Suprapubic skin (tissue), 4 donors: ENCODE measurements around the gene SLC25A31. TPM values are rescaled to one million over a fixed set of nuclear protein-coding genes. Genes with fewer than 3 reads are reported as not detected.

Experiments
- DNase-seq, 2 donors: peaks; one replicate each; pipeline ENCODE4 v3.0.0-alpha.2; 2019; ENCODE audit warnings: low spot score in 2 of 2
- H3K27ac ChIP-seq: fragments of 200-600 bp; sonication (generic); one replicate; pipeline ENCODE4 v1.5.1; 2019
- H3K27me3 ChIP-seq: fragments of 200-600 bp; sonication (generic); one replicate; pipeline ENCODE4 v1.5.1; 2019
- H3K36me3 ChIP-seq: fragments of 200-600 bp; sonication (generic); one replicate; pipeline ENCODE4 v1.5.1; 2019
- H3K4me1 ChIP-seq: fragments of 200-600 bp; sonication (generic); one replicate; pipeline ENCODE4 v1.5.1; 2019
- H3K4me3 ChIP-seq: fragments of 200-600 bp; sonication (generic); one replicate; pipeline ENCODE4 v1.5.1; 2019; ENCODE audit warnings: mild to moderate bottlenecking
- H3K9me3 ChIP-seq: fragments of 200-600 bp; sonication (generic); one replicate; pipeline ENCODE4 v1.5.1; 2019
- EP300 ChIP-seq: sonication (generic); formaldehyde crosslinking; IDR thresholded peaks from one replicate; pipeline ENCODE4 v1.6.1; 2017; ENCODE audit warnings: antibody characterized with exemption
- POLR2A ChIP-seq, 2 donors: fragments of 450-650 bp; IDR thresholded peaks; one replicate each; pipeline ENCODE4 v1.6.1; 2017; ENCODE audit warnings: antibody characterized with exemption in 2 of 2, mild to moderate bottlenecking in 2 of 2, moderate library complexity in 2 of 2
- POLR2AphosphoS5 ChIP-seq, 3 donors: sonication (generic); formaldehyde crosslinking; IDR thresholded peaks; one replicate each; pipeline ENCODE4 v1.6.1; 2017; ENCODE audit warnings: antibody characterized with exemption in 3 of 3
- WGBS: methylation state at CpG from one replicate; pipeline ENCODE4 v1.1.5; 2018; 5-methylcytosine and 5-hydroxymethylcytosine counted together
- total RNA-seq, 4 donors: library from RNA; depleted of rRNA; stranded (reverse); fragments of >200 nt; gene quantifications; one replicate each; pipeline ENCODE4 v1.1.0, GENCODE V29; 2016
- TF ChIP-seq, protein P1 (sequence below), 2 donors: fragments of 200-600 bp in 1 of 2; fragments of 450-650 bp in 1 of 2; sonication (generic) in 1 of 2; IDR thresholded peaks; one replicate each; pipeline ENCODE4 v1.5.1; 2016 to 2019; ENCODE audit warnings: antibody characterized with exemption in 2 of 2, mild to moderate bottlenecking in 1 of 2, moderate library complexity in 1 of 2

SLC25A31 gene
- total RNA-seq, 4 donors from 2014 or later = not detected

DNA sequence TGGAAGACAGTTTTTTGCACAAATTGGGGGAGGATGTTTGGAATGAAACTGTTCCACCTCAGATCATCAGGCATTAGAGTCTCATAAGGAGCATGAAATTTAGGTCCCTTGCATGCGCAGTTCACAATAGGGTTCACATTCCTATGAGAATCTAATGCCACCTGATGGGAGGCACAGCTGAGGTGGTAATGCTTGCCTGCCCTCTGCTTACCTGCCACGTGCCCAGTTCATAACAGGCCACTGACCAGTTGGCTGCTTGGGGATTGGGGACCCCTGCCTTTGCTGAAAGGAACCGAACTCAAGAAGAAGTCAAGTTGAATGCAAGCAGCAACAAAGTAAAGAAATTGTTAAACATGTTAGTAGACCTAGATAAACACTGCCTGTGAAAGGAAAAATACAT is 47.3 kb downstream of the SLC25A31 start:
- Histone ChIP-seq H3K9me3 (no peaks in the 10 kb centered on the region), H3K4me3 (no peak overlapping the region), H3K27me3 (no peaks in the 10 kb centered on the region), H3K27ac (no peak overlapping the region), H3K36me3 (no peaks in the 10 kb centered on the region), H3K4me1 (peaks cover 7% of the 10 kb centered on the region)
- no peak for TF ChIP-seq EP300
- TF ChIP-seq POLR2A (IDR thresholded peaks at IDR 0.05) = no peak
- no peak for TF ChIP-seq POLR2AphosphoS5 (IDR thresholded peaks at IDR 0.05)
- TF ChIP-seq, protein P1, sequence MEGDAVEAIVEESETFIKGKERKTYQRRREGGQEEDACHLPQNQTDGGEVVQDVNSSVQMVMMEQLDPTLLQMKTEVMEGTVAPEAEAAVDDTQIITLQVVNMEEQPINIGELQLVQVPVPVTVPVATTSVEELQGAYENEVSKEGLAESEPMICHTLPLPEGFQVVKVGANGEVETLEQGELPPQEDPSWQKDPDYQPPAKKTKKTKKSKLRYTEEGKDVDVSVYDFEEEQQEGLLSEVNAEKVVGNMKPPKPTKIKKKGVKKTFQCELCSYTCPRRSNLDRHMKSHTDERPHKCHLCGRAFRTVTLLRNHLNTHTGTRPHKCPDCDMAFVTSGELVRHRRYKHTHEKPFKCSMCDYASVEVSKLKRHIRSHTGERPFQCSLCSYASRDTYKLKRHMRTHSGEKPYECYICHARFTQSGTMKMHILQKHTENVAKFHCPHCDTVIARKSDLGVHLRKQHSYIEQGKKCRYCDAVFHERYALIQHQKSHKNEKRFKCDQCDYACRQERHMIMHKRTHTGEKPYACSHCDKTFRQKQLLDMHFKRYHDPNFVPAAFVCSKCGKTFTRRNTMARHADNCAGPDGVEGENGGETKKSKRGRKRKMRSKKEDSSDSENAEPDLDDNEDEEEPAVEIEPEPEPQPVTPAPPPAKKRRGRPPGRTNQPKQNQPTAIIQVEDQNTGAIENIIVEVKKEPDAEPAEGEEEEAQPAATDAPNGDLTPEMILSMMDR (IDR thresholded peaks at IDR 0.05) = no peak
- WGBS = 80% methylated on average over 3 of the region's 3 CpGs
- DNase-seq = no peak

DNA sequence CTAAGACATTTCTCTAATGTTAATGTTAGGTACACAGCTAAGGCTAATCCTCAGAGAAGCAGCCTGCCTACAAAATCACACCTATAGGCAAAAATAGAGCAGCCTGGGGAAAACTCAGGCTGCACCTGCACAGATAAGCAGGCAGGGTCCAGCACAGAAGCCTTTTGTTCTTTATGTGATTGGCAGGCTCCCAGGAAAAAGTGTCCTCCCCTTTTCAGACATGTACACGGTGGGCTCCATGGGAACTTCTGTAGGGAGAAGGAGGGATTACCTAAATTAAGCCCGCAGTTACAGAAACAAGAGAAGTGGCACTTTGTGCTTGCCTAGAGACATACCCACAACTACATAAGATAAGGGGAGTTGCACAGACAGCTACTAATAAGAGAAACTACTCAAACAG is 47.9 kb downstream of the SLC25A31 start:
- peaks cover 7% of the 10 kb centered on the region for H3K4me1 ChIP-seq
- no peak overlapping the region for H3K4me3 ChIP-seq
- no peak for DNase-seq
- no peak overlapping the region for H3K27ac ChIP-seq
- no peaks in the 10 kb centered on the region for H3K9me3 ChIP-seq
- H3K27me3 ChIP-seq = no peaks in the 10 kb centered on the region
- no peaks in the 10 kb centered on the region for H3K36me3 ChIP-seq
- TF ChIP-seq POLR2A (IDR thresholded peaks at IDR 0.05) = no peak
- WGBS = 56% methylated on average over 2 of the region's 2 CpGs

DNA sequence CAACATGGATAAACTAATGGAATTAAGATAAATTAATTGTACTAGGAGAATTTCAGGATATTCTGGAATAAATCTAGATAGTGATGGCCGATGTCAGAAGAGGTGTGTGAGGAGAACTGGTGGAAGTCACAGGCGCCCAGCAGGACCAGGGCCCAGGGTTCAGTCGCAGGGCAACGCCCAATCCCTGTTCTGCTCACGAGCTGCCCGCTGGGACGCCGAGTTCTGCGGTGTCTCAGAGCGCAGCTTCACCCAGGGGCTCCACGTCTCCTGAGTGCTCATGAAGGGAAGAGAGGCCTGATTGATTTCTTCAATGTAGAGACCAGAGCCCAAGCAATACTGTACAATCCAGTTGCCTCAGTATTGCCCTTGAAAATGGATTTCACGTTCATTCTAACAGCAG is 50.4 kb downstream of the SLC25A31 start:
- H3K9me3 ChIP-seq = no peaks in the 10 kb centered on the region
- H3K36me3 ChIP-seq = no peaks in the 10 kb centered on the region
- no peaks in the 10 kb centered on the region for H3K27me3 ChIP-seq
- TF ChIP-seq EP300 = no peak
- TF ChIP-seq, protein P1 (IDR thresholded peaks at IDR 0.05) = no peak
- no peak for TF ChIP-seq POLR2A (IDR thresholded peaks at IDR 0.05)
- TF ChIP-seq POLR2AphosphoS5 (IDR thresholded peaks at IDR 0.05) = no peak
- no peak overlapping the region for H3K4me3 ChIP-seq
- H3K27ac ChIP-seq = no peak overlapping the region
- H3K4me1 ChIP-seq = peaks cover 10% of the 10 kb centered on the region
- 90% methylated on average over 12 of the region's 12 CpGs for WGBS
- no peak for DNase-seq

DNA sequence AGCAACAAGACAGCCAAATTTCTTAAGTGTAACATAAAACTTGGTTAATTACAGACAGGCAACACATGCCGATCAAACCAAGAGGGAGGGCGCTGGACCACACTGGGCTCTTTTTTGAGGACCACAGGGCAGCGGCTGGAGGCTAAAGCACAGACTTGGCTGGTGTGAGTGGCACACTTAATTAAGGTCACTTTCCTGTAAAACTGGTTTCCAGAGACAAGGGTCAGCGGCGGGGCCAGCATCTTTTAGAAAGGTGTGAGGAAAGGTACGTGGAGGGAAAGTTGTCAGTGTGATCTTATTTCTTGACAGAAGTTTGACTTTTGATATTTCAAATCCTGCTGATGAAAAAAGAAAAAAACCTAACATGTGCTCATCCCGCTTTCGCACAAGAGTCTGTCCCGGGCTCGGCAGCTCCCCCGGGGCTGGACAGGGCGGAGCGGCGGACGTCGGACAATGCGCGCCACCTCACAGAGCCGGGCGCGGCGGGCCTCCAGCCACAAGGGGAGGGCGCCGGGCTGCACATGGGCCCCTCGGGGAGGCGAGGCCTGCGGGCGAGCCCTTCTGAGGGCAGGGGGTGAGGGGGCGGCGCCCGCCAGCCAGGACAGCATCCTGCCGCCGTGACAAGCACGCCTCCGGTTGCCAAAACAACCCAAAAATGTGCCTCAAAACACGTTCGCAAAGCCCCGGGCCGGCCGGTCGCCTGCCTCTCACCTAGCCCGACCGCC is 51.3 kb downstream of the SLC25A31 start:
- no peak for TF ChIP-seq EP300
- no peak for TF ChIP-seq POLR2AphosphoS5 (IDR thresholded peaks at IDR 0.05)
- TF ChIP-seq, protein P1 (IDR thresholded peaks at IDR 0.05) = no peak
- no peak for TF ChIP-seq POLR2A (IDR thresholded peaks at IDR 0.05)
- DNase-seq = peak; percentile 59 to 88
- WGBS = 17% methylated on average over 29 of the region's 43 CpGs
- H3K36me3 ChIP-seq = no peaks in the 10 kb centered on the region
- peak overlapping the region; percentile 81 for H3K27ac ChIP-seq
- H3K27me3 ChIP-seq = no peaks in the 10 kb centered on the region
- no peaks in the 10 kb centered on the region for H3K9me3 ChIP-seq
- peaks cover 10% of the 10 kb centered on the region for H3K4me1 ChIP-seq
- peak overlapping the region; percentile 89 for H3K4me3 ChIP-seq

DNA sequence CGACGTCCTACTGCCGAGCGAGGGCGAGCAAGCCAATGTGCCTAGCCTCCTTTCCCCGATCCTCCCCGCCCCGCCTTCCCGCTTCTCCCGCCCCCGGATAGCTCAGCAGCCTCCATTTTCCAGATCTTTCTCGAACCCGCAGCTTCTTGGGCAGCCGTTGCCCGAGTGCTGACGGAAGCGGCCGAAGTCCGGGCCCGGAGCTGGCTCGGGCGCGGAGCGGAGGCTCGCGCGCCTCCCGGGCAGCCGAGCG is 51.8 kb downstream of the SLC25A31 start:
- TF ChIP-seq, protein P1 (IDR thresholded peaks at IDR 0.05) = no peak
- no peak for TF ChIP-seq POLR2AphosphoS5 (IDR thresholded peaks at IDR 0.05)
- Histone ChIP-seq H3K4me1 (peaks cover 10% of the 10 kb centered on the region), H3K9me3 (no peaks in the 10 kb centered on the region), H3K36me3 (no peaks in the 10 kb centered on the region), H3K4me3 (peak overlapping the region; percentile 89), H3K27me3 (no peaks in the 10 kb centered on the region), H3K27ac (peak overlapping the region; percentile 81)
- peak in 1 of 2 donors; percentile 84 for DNase-seq
- 0% methylated on average over 5 of the region's 30 CpGs for WGBS
